SU-DHL-6 (cell line): ENCODE measurements around the gene PRRX1.

ENCODE experiments used
- H2AFZ ChIP-seq: fragments of 200-600 bp; sonication (generic); 2 replicates; pipeline ENCODE4 v1.6.1; 2014; ENCODE audit warnings: low read depth, mild to moderate bottlenecking, moderate library complexity, mixed read lengths, antibody characterized with exemption, low read length; ENCODE audit not compliant: severe bottlenecking
- H3F3A ChIP-seq: fragments of 200-600 bp; shearing (Covaris generic); 2 replicates; pipeline ENCODE4 v1.6.0; 2016; ENCODE audit warnings: antibody characterized with exemption, mild to moderate bottlenecking; ENCODE audit not compliant: insufficient read depth
- H3K27ac ChIP-seq: fragments of 200-600 bp; sonication (generic); 2 replicates; pipeline ENCODE4 v1.5.1; 2016; ENCODE audit warnings: low read depth, mild to moderate bottlenecking, low read length, moderate library complexity, mixed read lengths
- H3K27me3 ChIP-seq: fragments of 200-600 bp; sonication (generic), shearing (Covaris generic); 2 replicates; pipeline ENCODE4 v1.6.0; 2014; ENCODE audit warnings: mild to moderate bottlenecking, low read length
- H3K36me3 ChIP-seq: fragments of 200-600 bp; sonication (generic); 2 replicates; pipeline ENCODE4 v1.6.1; 2014; ENCODE audit warnings: mild to moderate bottlenecking, low read length, mixed read lengths
- H3K4me2 ChIP-seq: fragments of 300-600, 200-600 bp; shearing (Covaris generic), sonication (generic); 2 replicates; pipeline ENCODE4 v1.6.0; 2014; ENCODE audit warnings: low read length, low read depth, mild to moderate bottlenecking; ENCODE audit not compliant: poor library complexity, severe bottlenecking
- H3K4me3 ChIP-seq: fragments of 200-600 bp; sonication (generic); 2 replicates; pipeline ENCODE4 v1.5.1; 2014; ENCODE audit warnings: antibody characterized with exemption, low read length, mild to moderate bottlenecking, mixed read lengths; ENCODE audit not compliant: insufficient read depth, poor library complexity, severe bottlenecking
- H3K79me2 ChIP-seq: fragments of 200-600 bp; sonication (generic); 2 replicates; pipeline ENCODE4 v1.6.1; 2014; ENCODE audit warnings: mild to moderate bottlenecking, low read length, moderate library complexity; ENCODE audit not compliant: insufficient read depth
- H3K9ac ChIP-seq: fragments of 200-600 bp; sonication (generic); 2 replicates; pipeline ENCODE4 v1.7.0; 2014; ENCODE audit warnings: mild to moderate bottlenecking, low read length
- H3K9me2 ChIP-seq: fragments of 200-600 bp; sonication (generic); replicated peaks from 2 replicates; pipeline ENCODE4 v1.6.1; 2014; ENCODE audit warnings: low read length; ENCODE audit not compliant: insufficient read depth
- H3K9me3 ChIP-seq: fragments of 200-600 bp; sonication (generic); 2 replicates; pipeline ENCODE4 v1.6.1; 2014; ENCODE audit warnings: low read length, mixed read lengths; ENCODE audit not compliant: insufficient read depth
- H4K20me1 ChIP-seq: fragments of 200-600 bp; sonication (generic); 2 replicates; pipeline ENCODE4 v1.6.1; 2014; ENCODE audit warnings: low read depth, mild to moderate bottlenecking, antibody characterized with exemption, low read length, moderate library complexity, mixed read lengths
- CTCF ChIP-seq: fragments of 200-600 bp; sonication (generic); IDR thresholded peaks from one replicate; pipeline ENCODE4 v1.5.1; 2017; ENCODE audit warnings: antibody characterized with exemption, mild to moderate bottlenecking, low read length, moderate library complexity; ENCODE audit not compliant: insufficient read depth, poor library complexity, severe bottlenecking
- EZH2phosphoT487 ChIP-seq: fragments of 200-600 bp; sonication (generic), shearing (Covaris generic); conservative IDR thresholded peaks from 2 replicates; pipeline ENCODE4 v1.6.1; 2018; ENCODE audit warnings: mild to moderate bottlenecking, antibody characterized with exemption, low read length, moderate library complexity, mixed read lengths

Gene PRRX1

GRCh38 chr1:170734412-170735175, 70.7 kb downstream of the PRRX1 start:
- H3K27me3 ChIP-seq = 0 out of 2 replicates have a peak, but pooled peaks cover 3% of the 10 kb centered on the region
- no peak overlapping the region for H3K4me3 ChIP-seq
- H3F3A ChIP-seq = no peaks in the 10 kb centered on the region
- H3K79me2 ChIP-seq = no peaks in the 10 kb centered on the region
- H3K9me2 ChIP-seq = no peaks in the 10 kb centered on the region
- no peaks in the 10 kb centered on the region for H4K20me1 ChIP-seq
- no peak for TF ChIP-seq EZH2phosphoT487
- TF ChIP-seq CTCF = no peak
- H3K9me3 ChIP-seq = no peaks in the 10 kb centered on the region
- H3K9ac ChIP-seq = no peak overlapping the region
- no peak overlapping the region for H2AFZ ChIP-seq
- no peak overlapping the region for H3K4me2 ChIP-seq
- H3K36me3 ChIP-seq = no peaks in the 10 kb centered on the region
- no peak overlapping the region for H3K27ac ChIP-seq

- no peaks in the 10 kb centered on the region for H4K20me1 ChIP-seq
- H3K27me3 ChIP-seq = 0 out of 2 replicates have a peak, but pooled peaks cover 3% of the 10 kb centered on the region
- no peaks in the 10 kb centered on the region for H3F3A ChIP-seq
- H2AFZ ChIP-seq = no peak overlapping the region
- no peak overlapping the region for H3K9ac ChIP-seq
- no peaks in the 10 kb centered on the region for H3K9me3 ChIP-seq
- no peak overlapping the region for H3K27ac ChIP-seq
- TF ChIP-seq CTCF = no peak
- no peak for TF ChIP-seq EZH2phosphoT487
- no peak overlapping the region for H3K4me2 ChIP-seq
- no peaks in the 10 kb centered on the region for H3K9me2 ChIP-seq
- H3K4me3 ChIP-seq = no peak overlapping the region
- H3K79me2 ChIP-seq = no peaks in the 10 kb centered on the region
- H3K36me3 ChIP-seq = no peaks in the 10 kb centered on the region
Measured at GRCh38 chr1:170735366-170736263, 71.7 kb downstream of the PRRX1 start.

GRCh38 chr1:170739803-170740202, 75.9 kb downstream of the PRRX1 start:
- H3K9me3 ChIP-seq = no peaks in the 10 kb centered on the region
- H3K4me3 ChIP-seq = no peak overlapping the region
- H2AFZ ChIP-seq = no peak overlapping the region
- no peak overlapping the region for H3K27ac ChIP-seq
- no peak for TF ChIP-seq EZH2phosphoT487
- no peak for TF ChIP-seq CTCF
- no peaks in the 10 kb centered on the region for H3K9me2 ChIP-seq
- no peaks in the 10 kb centered on the region for H3K79me2 ChIP-seq
- H3F3A ChIP-seq = no peaks in the 10 kb centered on the region
- H3K36me3 ChIP-seq = no peaks in the 10 kb centered on the region
- H3K4me2 ChIP-seq = no peak overlapping the region
- H4K20me1 ChIP-seq = no peaks in the 10 kb centered on the region
- no peak overlapping the region for H3K9ac ChIP-seq
- no peaks in the 10 kb centered on the region for H3K27me3 ChIP-seq
